GM12892 (cell line): ENCODE data around the gene KAT7.

ENCODE experiments used
- POLR2A ChIP-seq: IDR thresholded peaks from 2 replicates; pipeline ENCODE4 v1.6.1; 2011; ENCODE audit warnings: low read depth, low read length, control low read depth
- POLR2AphosphoS5 ChIP-seq: IDR thresholded peaks from 2 replicates; pipeline ENCODE4 v1.6.1; 2011; ENCODE audit warnings: low read depth, low read length, control low read depth
- TAF1 ChIP-seq: IDR thresholded peaks from 2 replicates; pipeline ENCODE4 v1.6.1; 2011; ENCODE audit warnings: low read depth, mild to moderate bottlenecking, control low read depth, low read length, borderline replicate concordance

DNA sequence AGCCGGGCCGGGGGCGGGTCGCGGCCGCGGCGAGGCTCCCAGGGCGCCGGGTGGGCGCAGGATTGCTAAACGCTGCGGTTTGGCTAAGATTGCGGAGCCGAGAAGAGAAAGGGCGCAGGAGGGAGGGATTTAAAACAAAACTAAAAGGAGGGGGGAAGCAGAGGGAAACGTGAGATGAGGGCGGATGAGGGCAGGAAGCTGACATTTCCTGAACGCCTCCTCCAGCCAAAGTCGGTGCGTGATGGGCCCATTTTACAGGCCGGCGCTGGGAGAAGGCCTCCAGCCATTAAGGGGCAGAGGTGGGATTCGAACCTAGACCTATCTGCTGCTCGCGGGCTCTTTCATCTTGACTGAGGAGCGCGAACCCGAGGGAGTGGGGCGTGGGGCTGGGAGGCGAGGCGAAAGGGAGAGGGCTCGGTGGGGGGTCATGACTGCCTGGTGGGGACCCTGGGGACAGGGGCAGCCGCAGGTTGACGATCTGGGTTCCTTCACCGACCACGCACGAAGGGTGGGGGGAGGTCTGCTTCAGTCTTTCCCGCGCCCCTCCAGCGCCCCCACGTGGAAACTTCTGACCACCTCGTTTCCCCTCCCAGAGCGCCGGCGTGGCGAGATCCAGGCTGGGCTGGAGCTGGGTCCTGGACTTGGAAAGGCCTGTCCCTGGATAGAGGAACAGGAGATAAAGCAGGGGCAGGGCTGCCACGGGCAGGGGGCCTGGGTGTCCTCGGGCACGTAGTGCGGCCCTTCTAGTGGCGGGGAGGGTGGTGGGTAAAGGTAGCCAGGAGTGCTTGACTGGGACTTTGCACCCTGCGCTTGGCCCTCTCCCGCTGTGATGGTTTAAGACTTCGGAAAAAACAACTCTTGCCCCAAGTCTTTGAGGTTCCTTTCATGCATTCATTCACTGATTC, 63.2 kb downstream of the KAT7 start:
- TF ChIP-seq POLR2A (no peak), TAF1 (no peak), POLR2AphosphoS5 (no peak)
